Skeletal muscle tissue (tissue), 4 donors: ENCODE measurements around the gene F2R. TPM values are rescaled to one million over a fixed set of nuclear protein-coding genes. Genes with fewer than 3 reads are reported as not detected.
"Not testable (repeated sequence)": the region's sequence is repeated elsewhere in the genome, so short reads cannot be mapped to it uniquely, and the experiment has no call there.

Experiments
- H3K27ac ChIP-seq: one replicate; pipeline ENCODE4 v1.7.0; 2013; ENCODE audit warnings: mild to moderate bottlenecking, low read depth, low read length, inconsistent platforms
- H3K27me3 ChIP-seq, 3 donors: one replicate each; pipeline ENCODE4 v1.7.0; 2013; ENCODE audit warnings: low read length in 3 of 3; ENCODE audit not compliant: control insufficient read depth in 3 of 3, insufficient read depth in 3 of 3
- H3K36me3 ChIP-seq, 3 donors: one replicate each; pipeline ENCODE4 v1.7.0; 2013; ENCODE audit warnings: low read length in 3 of 3; ENCODE audit not compliant: control insufficient read depth in 3 of 3, insufficient read depth in 3 of 3
- H3K4me1 ChIP-seq, 3 donors: one replicate each; pipeline ENCODE4 v1.7.0; 2013; ENCODE audit warnings: low read length in 3 of 3, mild to moderate bottlenecking in 3 of 3; ENCODE audit not compliant: control insufficient read depth in 3 of 3, insufficient read depth in 3 of 3
- H3K4me3 ChIP-seq, 3 donors: one replicate each; pipeline ENCODE4 v1.7.0; 2013; ENCODE audit warnings: low read length in 3 of 3
- H3K9ac ChIP-seq, 3 donors: one replicate each; pipeline ENCODE4 v1.7.0; 2013; ENCODE audit warnings: low read length in 3 of 3, mild to moderate bottlenecking in 3 of 3, moderate library complexity in 2 of 3, low read depth in 1 of 3
- H3K9me3 ChIP-seq, 3 donors: one replicate each; pipeline ENCODE4 v1.7.0; 2013; ENCODE audit warnings: low read length in 3 of 3; ENCODE audit not compliant: control insufficient read depth in 3 of 3
- total RNA-seq: library from RNA; depleted of rRNA; stranded (reverse); fragments of >200 nt; gene quantifications from one replicate; pipeline ENCODE4 v1.2.3, GENCODE V29; 2014
- donor health status: Osteomylitis.

Gene F2R
- total RNA-seq, 1 donor from 2014 or later, result 13.0 TPM

DNA sequence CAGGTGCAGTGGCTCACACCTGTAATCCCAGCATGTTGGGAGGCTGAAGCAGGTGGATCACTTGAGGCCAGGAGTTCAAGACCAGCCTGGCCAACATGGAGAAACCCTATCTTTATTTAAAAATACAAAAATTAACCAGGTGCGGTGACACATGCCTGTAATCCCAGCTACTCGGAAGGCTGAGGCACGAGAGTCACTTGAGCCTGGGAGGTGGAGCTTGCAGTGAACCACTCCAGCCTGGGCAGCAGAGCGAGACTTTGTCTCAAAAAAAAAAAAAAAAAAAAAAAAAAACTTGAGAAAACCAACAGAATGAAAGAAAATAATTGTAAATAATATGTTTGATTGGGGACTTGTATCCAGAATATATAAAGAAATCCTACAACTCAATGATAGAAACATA, 35.1 kb upstream of the F2R start:
- H3K27me3 ChIP-seq, H3K9ac ChIP-seq, H3K27ac ChIP-seq, H3K4me1 ChIP-seq, H3K9me3 ChIP-seq, H3K36me3 ChIP-seq, H3K4me3 ChIP-seq: not testable (repeated sequence)

DNA sequence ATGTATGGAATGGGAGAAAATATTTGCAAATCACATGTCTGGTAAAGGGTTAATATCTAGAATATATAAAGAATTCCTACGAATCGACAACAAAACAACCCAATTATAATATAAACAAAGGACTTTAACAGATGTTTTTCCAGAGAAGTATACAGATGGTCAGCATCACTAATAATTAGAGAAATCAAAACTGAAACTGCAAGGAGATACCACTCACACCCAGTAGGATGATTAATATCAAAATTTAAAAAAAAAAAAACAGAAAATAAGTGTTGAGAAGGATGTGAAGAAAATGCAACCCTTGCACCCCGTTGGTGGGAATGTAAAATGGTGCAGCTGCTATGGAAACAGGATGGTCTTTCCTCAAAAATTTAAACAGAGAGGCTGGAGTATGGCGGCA, 34.6 kb upstream of the F2R start:
- H3K4me3 ChIP-seq, result no peak overlapping the region
- H3K9ac ChIP-seq, result no peak overlapping the region
- no peak overlapping the region for H3K27ac ChIP-seq
- no peaks in the 10 kb centered on the region for H3K27me3 ChIP-seq
- H3K9me3 ChIP-seq, result no peaks in the 10 kb centered on the region
- no peaks in the 10 kb centered on the region for H3K36me3 ChIP-seq
- H3K4me1 ChIP-seq, result no peaks in the 10 kb centered on the region

DNA sequence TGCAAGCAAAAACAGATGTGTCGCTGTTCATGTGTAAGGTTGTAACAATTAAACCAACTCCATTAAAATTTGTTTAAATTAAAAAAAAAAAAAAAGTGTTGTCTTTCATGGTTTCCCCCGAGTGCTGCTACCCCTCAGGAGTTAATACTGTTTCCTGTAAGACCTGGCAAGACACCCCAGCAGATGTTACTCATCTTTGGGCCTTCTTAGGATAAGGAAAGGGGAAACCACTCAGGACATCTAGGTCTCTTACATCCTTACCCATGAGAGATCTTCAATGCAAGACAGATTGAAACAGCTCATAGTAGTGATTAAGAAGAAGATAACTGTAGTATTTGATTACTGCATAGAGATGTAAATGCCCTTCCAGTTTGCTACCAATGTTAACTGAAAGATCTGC, 33.5 kb upstream of the F2R start:
- H3K9ac ChIP-seq, result no peak overlapping the region
- no peak overlapping the region for H3K27ac ChIP-seq
- H3K4me1 ChIP-seq, result no peaks in the 10 kb centered on the region
- no peaks in the 10 kb centered on the region for H3K9me3 ChIP-seq
- H3K36me3 ChIP-seq, result no peaks in the 10 kb centered on the region
- H3K27me3 ChIP-seq, result no peaks in the 10 kb centered on the region
- no peak overlapping the region for H3K4me3 ChIP-seq

DNA sequence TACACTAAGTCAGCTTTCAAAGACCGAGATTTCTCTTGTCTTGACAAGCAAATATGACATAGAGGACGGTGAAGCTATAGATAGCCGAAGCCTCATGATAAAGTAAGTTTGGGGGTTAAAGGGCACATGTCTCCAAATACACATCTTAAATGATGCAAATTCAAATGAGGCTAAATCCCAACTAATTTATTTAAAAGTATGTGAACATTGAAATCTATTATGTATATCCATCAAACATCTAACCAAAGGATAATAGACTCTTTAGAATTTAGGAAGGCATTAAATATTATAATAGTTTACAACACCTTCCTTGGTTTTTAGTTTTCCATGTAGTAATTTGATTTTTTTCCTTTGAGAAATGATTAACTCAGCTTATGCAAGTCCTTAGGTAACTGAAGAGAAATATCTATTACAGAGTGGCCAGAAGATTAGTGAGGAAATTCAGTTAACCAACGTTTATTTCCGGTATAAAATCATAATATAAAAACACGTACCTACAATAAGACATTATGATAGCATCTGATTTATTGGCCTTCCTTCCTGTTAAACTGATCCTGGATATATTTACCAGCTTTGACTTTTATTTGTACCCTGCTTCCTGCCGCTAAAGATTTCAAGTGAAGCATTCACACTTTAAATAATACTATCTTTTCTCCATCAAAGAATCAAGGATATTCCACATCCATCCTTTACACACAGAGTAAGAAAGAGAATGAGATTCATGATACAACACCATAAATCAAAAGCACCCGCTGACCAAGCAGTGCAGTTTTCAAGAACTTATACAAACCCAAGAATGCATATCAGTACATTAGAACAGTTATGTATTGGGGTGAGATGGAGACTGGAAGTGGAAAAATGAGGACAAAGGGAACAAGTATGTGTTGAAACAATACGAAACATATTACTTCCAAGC, 31.9 kb upstream of the F2R start:
- Histone ChIP-seq H3K4me1 (no peaks in the 10 kb centered on the region), H3K27me3 (no peaks in the 10 kb centered on the region), H3K27ac (no peak overlapping the region), H3K9ac (no peak overlapping the region), H3K9me3 (no peaks in the 10 kb centered on the region), H3K36me3 (no peaks in the 10 kb centered on the region), H3K4me3 (no peak overlapping the region)

DNA sequence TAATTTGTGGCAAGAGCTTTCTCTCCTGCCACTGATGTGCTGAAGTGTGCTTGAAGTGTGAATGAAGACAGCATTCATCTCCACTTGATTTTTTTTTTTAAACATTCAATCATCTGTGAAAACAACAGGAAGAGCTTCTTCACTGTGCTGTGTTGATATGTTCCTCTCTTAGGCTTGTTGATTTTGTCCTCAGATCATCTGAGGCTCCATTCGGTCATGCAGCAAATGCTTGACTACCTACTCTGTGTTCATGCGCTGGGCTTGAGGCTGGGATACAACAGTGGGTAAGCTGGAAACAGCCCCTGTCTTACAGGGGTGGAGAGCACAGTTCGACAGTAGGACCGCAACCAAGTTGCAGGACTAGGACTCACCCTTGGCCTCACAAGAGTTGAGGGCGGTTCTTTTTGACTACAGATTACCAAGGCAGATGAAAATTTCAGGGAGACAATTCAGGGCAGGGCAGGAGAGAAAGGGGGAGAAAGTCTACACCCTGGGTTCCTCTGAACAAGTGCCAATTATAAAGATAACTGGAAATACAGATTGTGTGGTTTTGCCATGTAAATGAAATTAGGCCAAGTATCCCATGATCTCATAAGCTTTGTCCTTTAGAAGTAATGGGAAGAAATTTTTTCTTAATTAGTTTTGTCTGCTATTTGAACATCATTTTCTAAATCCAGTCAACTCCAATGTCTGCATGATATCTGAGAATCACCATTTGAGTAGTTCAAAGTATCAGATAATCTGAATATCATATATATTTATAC, 31.0 kb upstream of the F2R start:
- Histone ChIP-seq H3K4me3 (no peak overlapping the region), H3K36me3 (no peaks in the 10 kb centered on the region), H3K27ac (no peak overlapping the region), H3K9me3 (no peaks in the 10 kb centered on the region), H3K9ac (no peak overlapping the region), H3K27me3 (no peaks in the 10 kb centered on the region), H3K4me1 (no peaks in the 10 kb centered on the region)

DNA sequence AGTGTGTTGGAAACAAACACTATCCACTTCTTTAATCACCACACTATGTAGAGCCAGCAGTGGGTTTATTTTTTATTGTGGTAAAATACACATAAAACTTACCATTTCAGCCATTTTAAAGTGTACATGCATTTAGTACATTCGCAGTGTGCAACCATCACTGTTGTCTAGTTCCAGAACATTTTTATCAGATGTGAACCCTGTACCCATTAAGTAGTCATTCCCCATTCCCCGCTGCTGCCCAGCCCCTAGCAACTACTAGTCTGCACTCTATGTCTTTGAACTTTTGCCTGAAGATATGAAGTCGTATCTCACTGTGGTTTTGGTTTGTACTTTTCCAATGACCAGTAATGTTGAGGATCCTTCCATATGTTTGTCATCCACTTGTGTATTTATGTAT, 30.2 kb upstream of the F2R start:
- Histone ChIP-seq H3K27ac (no peak overlapping the region), H3K27me3 (no peaks in the 10 kb centered on the region)

DNA sequence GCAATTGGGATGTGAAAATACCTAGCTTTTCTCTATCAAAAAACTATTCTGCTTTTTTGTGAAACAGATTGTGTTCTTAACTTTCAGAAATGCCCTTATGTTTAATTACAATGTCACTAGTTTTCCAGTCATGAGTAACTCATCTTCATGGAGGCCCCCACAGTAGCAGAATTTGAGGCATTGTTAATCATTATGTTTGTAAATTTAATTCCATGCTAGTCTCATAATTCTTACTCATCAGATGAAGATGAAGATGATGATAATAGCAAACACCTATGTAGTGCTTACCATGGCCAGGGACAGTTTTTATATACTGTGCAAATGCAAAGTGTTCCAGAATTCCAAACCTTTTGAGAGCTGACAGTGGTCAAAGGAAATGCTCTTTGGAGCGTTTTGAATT, 27.7 kb upstream of the F2R start:
- Histone ChIP-seq H3K36me3 (no peaks in the 10 kb centered on the region), H3K27me3 (no peaks in the 10 kb centered on the region), H3K9me3 (no peaks in the 10 kb centered on the region), H3K4me1 (peaks cover 0 to 5% (median 5%) of the 10 kb centered on the region in 3 donors), H3K27ac (no peak overlapping the region), H3K9ac (no peak overlapping the region), H3K4me3 (no peak overlapping the region)

More for the DNA sequence above, 30.2 kb upstream of the F2R start:
- H3K36me3 ChIP-seq, result no peaks in the 10 kb centered on the region
- peaks cover 0 to under 1% (median under 1%) of the 10 kb centered on the region in 3 donors for H3K4me1 ChIP-seq
- no peak overlapping the region for H3K4me3 ChIP-seq
- H3K9ac ChIP-seq, result no peak overlapping the region
- H3K9me3 ChIP-seq, result no peaks in the 10 kb centered on the region

DNA sequence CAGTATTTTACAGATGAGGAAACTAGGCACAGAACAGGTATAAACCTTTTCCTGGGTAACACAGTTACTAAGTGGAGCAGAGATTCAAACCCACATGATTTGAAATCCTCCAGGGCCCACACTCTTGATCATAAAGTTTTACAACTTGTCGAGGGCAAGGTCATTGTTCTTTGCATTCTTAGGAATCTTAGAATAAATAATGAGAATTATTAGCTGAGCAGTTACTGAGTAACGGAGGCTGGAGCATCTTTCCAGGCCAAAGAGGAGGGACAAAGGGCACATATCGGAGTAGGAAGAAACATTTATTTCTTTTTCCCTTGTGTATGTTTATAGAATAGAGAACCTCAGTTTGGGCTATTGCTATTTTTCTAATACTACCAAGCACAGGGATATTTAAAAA, 27.1 kb upstream of the F2R start:
- Histone ChIP-seq H3K27ac (no peak overlapping the region), H3K9ac (no peak overlapping the region), H3K9me3 (no peaks in the 10 kb centered on the region), H3K27me3 (no peaks in the 10 kb centered on the region), H3K36me3 (no peaks in the 10 kb centered on the region), H3K4me3 (no peak overlapping the region), H3K4me1 (peaks cover 0 to 5% (median 5%) of the 10 kb centered on the region in 3 donors)

DNA sequence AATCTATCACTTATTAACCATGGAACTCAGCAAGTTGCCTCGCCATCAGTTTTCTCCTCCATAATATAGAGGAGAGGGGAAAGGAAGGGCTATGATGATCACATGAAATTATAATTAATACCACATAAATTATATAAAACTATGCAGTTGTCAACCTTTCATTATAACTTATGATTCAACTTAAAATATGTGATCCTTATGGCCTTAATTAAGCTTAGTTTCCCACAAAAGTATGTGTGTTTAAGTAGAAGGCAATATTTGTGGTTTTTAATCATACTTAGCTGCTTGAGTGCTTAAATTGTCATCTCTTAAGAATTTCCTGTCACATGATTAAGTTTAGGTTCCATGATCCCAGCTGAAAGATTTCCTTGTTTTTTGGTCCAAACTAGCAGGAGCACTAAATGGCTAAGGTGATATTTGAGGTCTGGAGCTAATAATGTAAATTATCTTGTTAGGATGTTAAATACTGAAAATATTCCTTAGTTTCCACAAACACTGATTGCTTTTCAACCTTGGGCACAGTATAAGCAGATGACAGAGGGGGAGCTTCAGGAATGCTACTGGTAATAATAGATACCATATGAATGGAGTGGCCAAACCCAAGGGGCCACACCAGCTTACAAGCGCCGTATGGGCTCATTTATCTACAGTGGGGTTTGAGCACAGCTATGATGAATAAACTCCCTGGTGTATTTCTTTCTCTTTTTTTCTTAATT, 26.4 kb upstream of the F2R start:
- no peaks in the 10 kb centered on the region for H3K27me3 ChIP-seq
- no peaks in the 10 kb centered on the region for H3K9me3 ChIP-seq
- H3K4me3 ChIP-seq, result no peak overlapping the region
- no peaks in the 10 kb centered on the region for H3K36me3 ChIP-seq
- no peak overlapping the region for H3K9ac ChIP-seq
- H3K4me1 ChIP-seq, result peaks cover 0 to 5% (median 5%) of the 10 kb centered on the region in 3 donors
- H3K27ac ChIP-seq, result no peak overlapping the region
